Natural killer cell (primary cell): ENCODE results near the gene RASGRP4. TPM values are rescaled to one million over a fixed set of nuclear protein-coding genes. Genes with fewer than 3 reads are reported as not detected.
A peak's percentile ranks its signal among the peaks of the same experiment; 100 is the strongest.

ENCODE experiments used
- ATAC-seq, 3 donors: fragments of 150-1000 bp in 2 of 3; fragments of 200-7000 bp in 1 of 3; cut with Tn5 transposase; 1 replicate in 1 of 3; 2 replicates in 2 of 3; pipeline ENCODE4 v1.10.0; 2021; ENCODE audit warnings: mild to moderate bottlenecking in 2 of 3, moderate library complexity in 2 of 3
- DNase-seq, 2 donors: peaks; one replicate each; pipeline versions ENCODE4 v3.0.0 to v3.0.0-alpha.2; 2013 to 2021; ENCODE audit warnings: mixed read lengths in 1 of 2
- H3K27ac ChIP-seq: one replicate; pipeline ENCODE4 v1.5.1; 2013; ENCODE audit warnings: mild to moderate bottlenecking, low read length
- H3K27me3 ChIP-seq: one replicate; pipeline ENCODE4 v1.6.1; 2013; ENCODE audit warnings: low read length; ENCODE audit not compliant: control insufficient read depth, insufficient read depth
- H3K36me3 ChIP-seq: one replicate; pipeline ENCODE4 v1.6.1; 2013; ENCODE audit warnings: low read length; ENCODE audit not compliant: control insufficient read depth, insufficient read depth
- H3K4me1 ChIP-seq: one replicate; pipeline ENCODE4 v1.6.1; 2013; ENCODE audit warnings: low read length; ENCODE audit not compliant: control insufficient read depth, insufficient read depth
- H3K4me3 ChIP-seq: one replicate; pipeline ENCODE4 v1.5.1; 2013; ENCODE audit warnings: low read length
- H3K9me3 ChIP-seq: one replicate; pipeline ENCODE4 v1.6.1; 2013; ENCODE audit warnings: low read length; ENCODE audit not compliant: control insufficient read depth, insufficient read depth
- H3K27ac Mint-ChIP-seq, 2 donors: one replicate each; pipeline ENCODE4 v1.8.0; 2022; ENCODE audit warnings: mild to moderate bottlenecking in 2 of 2, mixed read lengths in 2 of 2, moderate library complexity in 1 of 2
- H3K27me3 Mint-ChIP-seq, 2 donors: one replicate each; pipeline ENCODE4 v1.8.0; 2022; ENCODE audit warnings: low read depth in 2 of 2, mixed read lengths in 2 of 2
- H3K36me3 Mint-ChIP-seq: one replicate; pipeline ENCODE4 v1.8.0; 2022; ENCODE audit warnings: mixed read lengths
- H3K4me1 Mint-ChIP-seq, 2 donors: one replicate each; pipeline ENCODE4 v1.8.0; 2022; ENCODE audit warnings: mixed read lengths in 2 of 2
- H3K4me3 Mint-ChIP-seq: one replicate; pipeline ENCODE4 v1.8.0; 2022; ENCODE audit warnings: mild to moderate bottlenecking, moderate library complexity, mixed read lengths
- H3K9me3 Mint-ChIP-seq, 2 donors: one replicate each; pipeline ENCODE4 v1.8.0; 2022; ENCODE audit warnings: mixed read lengths in 2 of 2
- WGBS: methylation state at CpG from one replicate; pipeline ENCODE4 v1.1.7; 2013; ENCODE audit warnings: missing lambda C conversion rate; ENCODE audit not compliant: insufficient coverage; 5-methylcytosine and 5-hydroxymethylcytosine counted together
- intact Hi-C: fragments of 100-400 bp; cut with micrococcal nuclease; formaldehyde crosslinking; loops from one replicate; pipeline ENCODE4 v1.14.2; 2022
- total RNA-seq, 4 donors: library from RNA; stranded (reverse); fragments of 120-200 nt in 1 of 4; gene quantifications; one replicate each; pipeline versions ENCODE4 v1.2.3 to v1.2.4, GENCODE V29; 2013 to 2022
- TF ChIP-seq, protein P1 (sequence below): fragments of 200-600 bp; IDR thresholded peaks from one replicate; pipeline ENCODE4 v1.8.0; 2022; ENCODE audit warnings: antibody characterized with exemption

RASGRP4 gene
- total RNA-seq, 3 donors from 2014 or later (not counting 1 experiment from before 2014, with no cell fraction given): 2.3 to 9.3 (median 5.7) TPM

DNA sequence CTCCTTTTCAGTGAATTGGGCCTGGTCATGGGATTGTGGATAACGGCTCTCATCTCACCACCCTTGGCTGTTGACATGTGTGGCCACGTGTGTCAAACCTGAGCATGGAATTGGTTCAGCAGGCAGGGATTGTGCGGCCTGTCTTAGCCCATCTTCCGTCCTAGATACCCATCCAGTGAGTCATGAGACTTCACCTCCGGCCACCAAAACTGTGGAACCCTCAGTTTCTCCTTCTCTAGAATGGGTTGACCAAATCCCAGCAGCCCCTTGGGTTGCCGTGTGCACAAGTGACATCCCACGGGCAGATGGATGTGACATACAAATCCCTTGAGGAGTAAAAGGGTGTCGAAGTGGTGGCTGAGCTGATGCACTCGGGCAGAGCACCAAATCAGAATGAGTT is 44.9 kb downstream of the RASGRP4 start:
- peaks cover 12% of the 10 kb centered on the region for H3K4me1 ChIP-seq
- TF ChIP-seq, protein P1, sequence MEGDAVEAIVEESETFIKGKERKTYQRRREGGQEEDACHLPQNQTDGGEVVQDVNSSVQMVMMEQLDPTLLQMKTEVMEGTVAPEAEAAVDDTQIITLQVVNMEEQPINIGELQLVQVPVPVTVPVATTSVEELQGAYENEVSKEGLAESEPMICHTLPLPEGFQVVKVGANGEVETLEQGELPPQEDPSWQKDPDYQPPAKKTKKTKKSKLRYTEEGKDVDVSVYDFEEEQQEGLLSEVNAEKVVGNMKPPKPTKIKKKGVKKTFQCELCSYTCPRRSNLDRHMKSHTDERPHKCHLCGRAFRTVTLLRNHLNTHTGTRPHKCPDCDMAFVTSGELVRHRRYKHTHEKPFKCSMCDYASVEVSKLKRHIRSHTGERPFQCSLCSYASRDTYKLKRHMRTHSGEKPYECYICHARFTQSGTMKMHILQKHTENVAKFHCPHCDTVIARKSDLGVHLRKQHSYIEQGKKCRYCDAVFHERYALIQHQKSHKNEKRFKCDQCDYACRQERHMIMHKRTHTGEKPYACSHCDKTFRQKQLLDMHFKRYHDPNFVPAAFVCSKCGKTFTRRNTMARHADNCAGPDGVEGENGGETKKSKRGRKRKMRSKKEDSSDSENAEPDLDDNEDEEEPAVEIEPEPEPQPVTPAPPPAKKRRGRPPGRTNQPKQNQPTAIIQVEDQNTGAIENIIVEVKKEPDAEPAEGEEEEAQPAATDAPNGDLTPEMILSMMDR: no peak
- Mint-ChIP-seq H3K4me3 (no peak overlapping the region), H3K27ac (no peak overlapping the region), H3K27me3 (peaks cover 0 to 3% of the 10 kb centered on the region in 2 donors), H3K36me3 (peaks cover 11% of the 10 kb centered on the region), H3K9me3 (no peaks in the 10 kb centered on the region), H3K4me1 (peaks cover 8 to 11% of the 10 kb centered on the region in 2 donors)
- peaks cover 47% of the 10 kb centered on the region for H3K36me3 ChIP-seq
- H3K4me3 ChIP-seq: no peak overlapping the region
- peaks cover 1% of the 10 kb centered on the region for H3K27me3 ChIP-seq
- intact Hi-C loops: no loop called here
- DNase-seq (no peak), ATAC-seq (no peak)
- H3K9me3 ChIP-seq: no peaks in the 10 kb centered on the region
- WGBS: 98% methylated on average over 9 of the region's 9 CpGs
- no peak overlapping the region for H3K27ac ChIP-seq

- Histone ChIP-seq H3K27me3 (no peaks in the 10 kb centered on the region), H3K27ac (no peak overlapping the region), H3K4me1 (peaks cover 23% of the 10 kb centered on the region), H3K36me3 (peaks cover 41% of the 10 kb centered on the region), H3K9me3 (no peaks in the 10 kb centered on the region), H3K4me3 (no peak overlapping the region)
- ATAC-seq: no peak
- intact Hi-C loops: no loop called here
- no peak overlapping the region for H3K27ac Mint-ChIP-seq
- TF ChIP-seq, protein P1: no peak
- no peaks in the 10 kb centered on the region for H3K27me3 Mint-ChIP-seq
- peaks cover 25 to 33% of the 10 kb centered on the region in 2 donors for H3K4me1 Mint-ChIP-seq
- no peak for DNase-seq
- no peaks in the 10 kb centered on the region for H3K9me3 Mint-ChIP-seq
- peaks cover 11% of the 10 kb centered on the region for H3K36me3 Mint-ChIP-seq
- no peak overlapping the region for H3K4me3 Mint-ChIP-seq
- WGBS: 98% methylated on average over 10 of the region's 10 CpGs
These were observed 47.2 kb downstream of the RASGRP4 start for GRCh38 chr19:38378866-38379265.

- Mint-ChIP-seq H3K4me3 (peak overlapping the region; percentile 58), H3K27ac (peak overlapping the region; percentile 59 to 63), H3K9me3 (no peaks in the 10 kb centered on the region), H3K27me3 (no peaks in the 10 kb centered on the region), H3K4me1 (peaks cover 25 to 33% of the 10 kb centered on the region in 2 donors), H3K36me3 (no peaks in the 10 kb centered on the region)
- H3K9me3 ChIP-seq: no peaks in the 10 kb centered on the region
- H3K36me3 ChIP-seq: peaks cover 25% of the 10 kb centered on the region
- peaks cover 26% of the 10 kb centered on the region for H3K4me1 ChIP-seq
- H3K27ac ChIP-seq: no peak overlapping the region
- H3K4me3 ChIP-seq: no peak overlapping the region
- ATAC-seq: no peak
- TF ChIP-seq, protein P1: no peak
- DNase-seq: no peak
- intact Hi-C loops: no loop called here
- H3K27me3 ChIP-seq: no peaks in the 10 kb centered on the region
- WGBS: 98% methylated on average over 4 of the region's 4 CpGs
These were observed 49.0 kb downstream of the RASGRP4 start for GRCh38 chr19:38377052-38377451.

GRCh38 chr19:38376576-38376975 is 49.4 kb downstream of the RASGRP4 start:
- Mint-ChIP-seq H3K27me3 (no peaks in the 10 kb centered on the region), H3K4me1 (peaks cover 25 to 33% of the 10 kb centered on the region in 2 donors), H3K36me3 (no peaks in the 10 kb centered on the region), H3K4me3 (peak overlapping the region; percentile 58), H3K27ac (peak overlapping the region; percentile 59 to 63), H3K9me3 (no peaks in the 10 kb centered on the region)
- Histone ChIP-seq H3K4me3 (no peak overlapping the region), H3K9me3 (no peaks in the 10 kb centered on the region), H3K4me1 (peaks cover 26% of the 10 kb centered on the region), H3K36me3 (peaks cover 20% of the 10 kb centered on the region), H3K27me3 (no peaks in the 10 kb centered on the region), H3K27ac (no peak overlapping the region)
- intact Hi-C loops: no loop called here
- DNase-seq (no peak), ATAC-seq (no peak)
- 89% methylated on average over 3 of the region's 3 CpGs for WGBS
- TF ChIP-seq, protein P1: no peak
